HepG2 (cell line): Measurements from ENCODE around the gene SBSN. TPM values are rescaled to one million over a fixed set of nuclear protein-coding genes. Genes with fewer than 3 reads are reported as not detected.

Experiments used
- ARNTL ChIP-seq: sonication (generic); formaldehyde crosslinking; IDR thresholded peaks from 2 replicates; pipeline ENCODE4 v1.4.0; 2020; ENCODE audit warnings: mild to moderate bottlenecking, missing genetic modification reagents
- CREM ChIP-seq, 2 experiments: sonication (generic) in 1 of 2; formaldehyde crosslinking in 1 of 2; IDR thresholded peaks; 2 replicates each; pipeline versions ENCODE4 v1.4.0 to v1.6.1; 2016 to 2020; ENCODE audit warnings: antibody characterized with exemption in 1 of 2, mild to moderate bottlenecking in 1 of 2, missing genetic modification reagents in 1 of 2
- EP300 ChIP-seq, 3 experiments: sonication (generic) in 1 of 3; formaldehyde crosslinking in 1 of 3; IDR thresholded peaks; 2 replicates each; pipeline versions ENCODE4 v1.5.1 to v1.6.1; 2011 to 2020; ENCODE audit warnings: low read depth in 2 of 3, low read length in 2 of 3, borderline replicate concordance in 1 of 3, improper control_type of control experiment in 1 of 3, mild to moderate bottlenecking in 1 of 3, missing genetic modification reagents in 1 of 3, moderate library complexity in 1 of 3
- FOSL2 ChIP-seq: sonication (generic); formaldehyde crosslinking; IDR thresholded peaks from 2 replicates; pipeline ENCODE4 v1.4.0; 2020; ENCODE audit warnings: missing genetic modification reagents
- HIVEP1 ChIP-seq: sonication (generic); formaldehyde crosslinking; IDR thresholded peaks from 2 replicates; pipeline ENCODE4 v1.4.0; 2020; ENCODE audit warnings: mild to moderate bottlenecking, missing genetic modification reagents
- HMG20B ChIP-seq: conservative IDR thresholded peaks from 2 replicates; pipeline ENCODE4 v1.6.1; 2016; ENCODE audit warnings: missing genetic modification reagents, missing compliant biosample characterization
- HOXA7 ChIP-seq: sonication (generic); formaldehyde crosslinking; IDR thresholded peaks from 2 replicates; pipeline ENCODE4 v1.8.1; 2022; ENCODE audit warnings: mild to moderate bottlenecking, missing genetic modification reagents, moderate library complexity
- JARID2 ChIP-seq: sonication (generic); formaldehyde crosslinking; IDR thresholded peaks from 2 replicates; pipeline ENCODE4 v1.8.1; 2023; ENCODE audit warnings: missing genetic modification reagents, inconsistent platforms; ENCODE audit not compliant: insufficient replicate concordance
- JDP2 ChIP-seq: sonication (generic); formaldehyde crosslinking; IDR thresholded peaks from 2 replicates; pipeline ENCODE4 v1.8.1; 2022; ENCODE audit warnings: missing genetic modification reagents, borderline replicate concordance
- KLF15 ChIP-seq: sonication (generic); formaldehyde crosslinking; IDR thresholded peaks from 2 replicates; pipeline ENCODE4 v1.8.1; 2023; ENCODE audit warnings: borderline replicate concordance, mild to moderate bottlenecking, inconsistent platforms, missing genetic modification reagents, mixed read lengths
- MEIS1 ChIP-seq: sonication (generic); formaldehyde crosslinking; IDR thresholded peaks from 2 replicates; pipeline ENCODE4 v1.9.0; 2021; ENCODE audit warnings: mild to moderate bottlenecking, missing genetic modification reagents, moderate library complexity, borderline replicate concordance
- MIER3 ChIP-seq: IDR thresholded peaks from 2 replicates; pipeline ENCODE4 v1.6.1; 2016; ENCODE audit warnings: missing compliant biosample characterization, borderline replicate concordance
- MXD4 ChIP-seq: IDR thresholded peaks from 2 replicates; pipeline ENCODE4 v1.6.1; 2016; ENCODE audit warnings: mild to moderate bottlenecking, missing biosample characterization, missing genetic modification reagents
- NCOA2 ChIP-seq: sonication (generic); formaldehyde crosslinking; IDR thresholded peaks from 2 replicates; pipeline ENCODE4 v1.8.0; 2022; ENCODE audit warnings: inconsistent platforms
- NCOA5 ChIP-seq: sonication (generic); formaldehyde crosslinking; IDR thresholded peaks from 2 replicates; pipeline ENCODE4 v1.4.0; 2020; ENCODE audit warnings: missing genetic modification reagents
- RFXAP ChIP-seq: sonication (generic); formaldehyde crosslinking; IDR thresholded peaks from 2 replicates; pipeline ENCODE4 v1.4.0; 2020; ENCODE audit warnings: missing genetic modification reagents, borderline replicate concordance
- SMAD3 ChIP-seq: sonication (generic); formaldehyde crosslinking; IDR thresholded peaks from 2 replicates; pipeline ENCODE4 v1.4.0; 2020; ENCODE audit warnings: missing genetic modification reagents
- SOX13 ChIP-seq, 3 experiments: fragments of 450-650 bp in 1 of 3; sonication (generic) in 1 of 3; formaldehyde crosslinking in 1 of 3; IDR thresholded peaks in 2 of 3; conservative IDR thresholded peaks in 1 of 3; 2 replicates each; pipeline versions ENCODE4 v1.5.0 to v1.6.1; 2016 to 2020; ENCODE audit warnings: antibody characterized with exemption in 1 of 3, mild to moderate bottlenecking in 1 of 3, missing compliant biosample characterization in 1 of 3, missing genetic modification reagents in 1 of 3, moderate library complexity in 1 of 3
- SRSF4 ChIP-seq: fragments of 200-400 bp; formaldehyde crosslinking; IDR thresholded peaks from one replicate; pipeline ENCODE4 v1.6.1; 2018; ENCODE audit warnings: mild to moderate bottlenecking, low read depth, low read length, moderate library complexity; ENCODE audit not compliant: poor library complexity, severe bottlenecking
- TAF15 ChIP-seq: fragments of 200-400 bp; formaldehyde crosslinking; IDR thresholded peaks from one replicate; pipeline ENCODE4 v1.6.1; 2018; ENCODE audit warnings: mild to moderate bottlenecking, low read depth, low read length; ENCODE audit not compliant: poor library complexity, severe bottlenecking
- ZBTB21 ChIP-seq: sonication (generic); formaldehyde crosslinking; IDR thresholded peaks from 2 replicates; pipeline ENCODE4 v1.4.0; 2020; ENCODE audit warnings: missing genetic modification reagents
- ZBTB3 ChIP-seq: sonication (generic); formaldehyde crosslinking; IDR thresholded peaks from 2 replicates; pipeline ENCODE4 v1.4.0; 2020; ENCODE audit warnings: low read depth, mild to moderate bottlenecking, moderate library complexity, missing genetic modification reagents, borderline replicate concordance
- ZFP62 ChIP-seq: sonication (generic); formaldehyde crosslinking; IDR thresholded peaks from 2 replicates; pipeline ENCODE4 v1.4.0; 2020; ENCODE audit warnings: missing genetic modification reagents
- ZFY ChIP-seq: sonication (generic); formaldehyde crosslinking; IDR thresholded peaks from 2 replicates; pipeline ENCODE4 v1.4.0; 2020; ENCODE audit warnings: missing genetic modification reagents
- ZNF256 ChIP-seq: sonication (generic); formaldehyde crosslinking; conservative IDR thresholded peaks from 2 replicates; pipeline ENCODE4 v1.4.0; 2020; ENCODE audit warnings: missing genetic modification reagents
- ZNF260 ChIP-seq: sonication (generic); formaldehyde crosslinking; IDR thresholded peaks from 2 replicates; pipeline ENCODE4 v1.4.0; 2020; ENCODE audit warnings: missing genetic modification reagents, low read depth, mild to moderate bottlenecking, borderline replicate concordance
- ZNF432 ChIP-seq: sonication (generic); formaldehyde crosslinking; IDR thresholded peaks from 2 replicates; pipeline ENCODE4 v1.5.0; 2020; ENCODE audit warnings: missing genetic modification reagents, mild to moderate bottlenecking, borderline replicate concordance
- ZNF557 ChIP-seq: sonication (generic); formaldehyde crosslinking; IDR thresholded peaks from 2 replicates; pipeline ENCODE4 v1.4.0; 2020; ENCODE audit warnings: missing genetic modification reagents
- ZNF607 ChIP-seq: sonication (generic); formaldehyde crosslinking; IDR thresholded peaks from 2 replicates; pipeline ENCODE4 v1.5.1; 2020; ENCODE audit warnings: missing genetic modification reagents, mild to moderate bottlenecking, borderline replicate concordance
- ZNF780A ChIP-seq: sonication (generic); formaldehyde crosslinking; IDR thresholded peaks from 2 replicates; pipeline ENCODE4 v1.8.0; 2022; ENCODE audit warnings: mild to moderate bottlenecking, missing genetic modification reagents, moderate library complexity
- ZNF790 ChIP-seq: sonication (generic); formaldehyde crosslinking; IDR thresholded peaks from 2 replicates; pipeline ENCODE4 v1.8.0; 2022; ENCODE audit warnings: missing genetic modification reagents, mild to moderate bottlenecking, borderline replicate concordance
- ZSCAN29 ChIP-seq: sonication (generic); formaldehyde crosslinking; conservative IDR thresholded peaks from 2 replicates; pipeline ENCODE4 v1.4.0; 2020; ENCODE audit warnings: mild to moderate bottlenecking, missing genetic modification reagents
- ZSCAN31 ChIP-seq: sonication (generic); formaldehyde crosslinking; IDR thresholded peaks from 2 replicates; pipeline ENCODE4 v1.5.0; 2020; ENCODE audit warnings: low read depth, mild to moderate bottlenecking, missing genetic modification reagents
- polyA plus RNA-seq, 8 experiments: library from polyadenylated mRNA; depleted of rRNA in 3 of 8; stranded (reverse) in 7 of 8; unstranded in 1 of 8; fragments of >200 nt; fragmentation: Illumina TruSeq in 4 of 8; extraction: Trizol in 4 of 8; gene quantifications; 2 replicates each; pipeline versions ENCODE4 v1.2.1 to v1.2.3, GENCODE V29; 2011 to 2016; ENCODE audit warnings: low read depth in 4 of 8, missing spikeins in 1 of 8, mixed read lengths in 1 of 8; ENCODE audit not compliant: insufficient read depth in 1 of 8
- total RNA-seq, 5 experiments: library from RNA; depleted of rRNA; stranded (reverse); fragments of >200 nt; fragmentation: Illumina TruSeq; extraction: Trizol; gene quantifications; 2 replicates each; pipeline ENCODE4 v1.2.3, GENCODE V29; 2016; ENCODE audit warnings: low read depth in 1 of 5

The SBSN gene
- total and polyA plus RNA-seq, 2 of the 13 experiments (the other 11 are each of a cell fraction or from before 2014, with no cell fraction given) = not detected

GRCh38 chr19:35569281-35569781 is 41.2 kb upstream of the SBSN start (continued):
- TF ChIP-seq ZNF256 (CRISPR knock-in tag) = no peak
- no peak for TF ChIP-seq ZFY (CRISPR knock-in tag)
- no peak for TF ChIP-seq ZFP62
- TF ChIP-seq ARNTL = 0 out of 2 replicates have a peak, but pooled peaks have one; percentile 34
- TF ChIP-seq TAF15 = no peak
- TF ChIP-seq ZNF790 (CRISPR knock-in tag) = no peak
- peak; percentile 52; the same call in 1 of the 2 replicates for TF ChIP-seq SOX13 (IDR thresholded peaks at IDR 0.05)
- TF ChIP-seq SOX13 (CRISPR knock-in tag; conservative IDR thresholded peaks at IDR 0.05 in 1 of 2, IDR thresholded peaks at IDR 0.05 in 1 of 2) = peak in 1 of 2 experiments; percentile 95; a peak in 2 of 4 replicates
- TF ChIP-seq MIER3 (CRISPR knock-in tag) = no peak
- no peak for TF ChIP-seq JARID2 (CRISPR knock-in tag)
- no peak for TF ChIP-seq ZNF260 (CRISPR knock-in tag)
- peak; percentile 47; the same call in 1 of the 2 replicates for TF ChIP-seq RFXAP (CRISPR knock-in tag)
- TF ChIP-seq MXD4 (CRISPR knock-in tag) = no peak
- TF ChIP-seq ZNF780A (CRISPR knock-in tag) = no peak
- no peak for TF ChIP-seq JDP2 (CRISPR knock-in tag)
- peak; percentile 82 for TF ChIP-seq FOSL2 (CRISPR knock-in tag)
- TF ChIP-seq ZNF557 = no peak
- TF ChIP-seq NCOA5 (CRISPR knock-in tag) = no peak
- no peak for TF ChIP-seq SRSF4
- no peak for TF ChIP-seq ZBTB3 (CRISPR knock-in tag)
- no peak for TF ChIP-seq HOXA7
- TF ChIP-seq HIVEP1 (CRISPR knock-in tag) = no peak
- TF ChIP-seq ZSCAN29 = no peak
- TF ChIP-seq MEIS1 = no peak
- no peak for TF ChIP-seq ZNF432 (CRISPR knock-in tag)
- no peak for TF ChIP-seq SMAD3 (CRISPR knock-in tag)
- TF ChIP-seq CREM (IDR thresholded peaks at IDR 0.05) = peak; percentile 48; the same call in 1 of the 2 replicates
- TF ChIP-seq CREM (CRISPR knock-in tag; IDR thresholded peaks at IDR 0.05) = no peak
- TF ChIP-seq ZBTB21 = no peak
- TF ChIP-seq ZSCAN31 = 0 out of 2 replicates have a peak, but pooled peaks have one; percentile 56
- TF ChIP-seq HMG20B (CRISPR knock-in tag) = peak; percentile 81
- TF ChIP-seq ZNF607 = no peak
- TF ChIP-seq EP300 (IDR thresholded peaks at IDR 0.05; ENCODE audit: low read depth in 2 of 2, low read length in 2 of 2) = peak; percentile 81 to 90; a peak in 3 of 4 replicates
- TF ChIP-seq EP300 (CRISPR knock-in tag; IDR thresholded peaks at IDR 0.05; ENCODE audit: borderline replicate concordance) = peak; percentile 90
- TF ChIP-seq KLF15 (CRISPR knock-in tag) = no peak
- TF ChIP-seq NCOA2 = peak; percentile 97
